Keratinocyte (primary cell): ENCODE data around the gene TAF4. TPM values are rescaled to one million over a fixed set of nuclear protein-coding genes. Genes with fewer than 3 reads are reported as not detected.

Experiments used
- DNase-seq: peaks from one replicate; pipeline ENCODE4 v3.0.0-alpha.2; 2011; ENCODE audit warnings: low read depth, missing footprints, low spot score
- FAIRE-seq: peaks from 2 replicates; lab custom pipeline; 2011; peaks lifted over from hg19 to GRCh38; lab: Jason Lieb, UNC
- H2AFZ ChIP-seq: 2 replicates; pipeline ENCODE4 v1.6.0; 2012; ENCODE audit warnings: low read length, control low read depth, inconsistent platforms; ENCODE audit not compliant: control insufficient read depth
- H3K27ac ChIP-seq: 2 replicates; pipeline ENCODE4 v1.5.1; 2011; ENCODE audit warnings: low read length; ENCODE audit not compliant: control insufficient read depth, insufficient read depth
- H3K27me3 ChIP-seq: 3 replicates; pipeline ENCODE4 v1.6.0; 2011; ENCODE audit warnings: low read length; ENCODE audit not compliant: control insufficient read depth, insufficient read depth; ENCODE audit errors: extremely low read depth
- H3K36me3 ChIP-seq, 2 experiments: 2 replicates in 1 of 2; 3 replicates in 1 of 2; pipeline ENCODE4 v1.5.1; 2011; ENCODE audit warnings: low read length in 2 of 2, mild to moderate bottlenecking in 1 of 2; ENCODE audit not compliant: control insufficient read depth in 2 of 2, insufficient read depth in 2 of 2; ENCODE audit errors: extremely low read depth in 1 of 2
- H3K4me1 ChIP-seq: 3 replicates; pipeline ENCODE4 v1.5.1; 2011; ENCODE audit warnings: low read length; ENCODE audit not compliant: control insufficient read depth, insufficient read depth; ENCODE audit errors: extremely low read depth
- H3K4me2 ChIP-seq: 3 replicates; pipeline ENCODE4 v1.6.0; 2011; ENCODE audit warnings: low read depth, low read length; ENCODE audit not compliant: control insufficient read depth, insufficient read depth; ENCODE audit errors: extremely low read depth
- H3K4me3 ChIP-seq, 3 experiments: fragments of 200-600 bp in 1 of 3; sonication (generic) in 1 of 3; 2 replicates in 2 of 3; 3 replicates in 1 of 3; pipeline ENCODE4 v1.5.1; 2011 to 2016; ENCODE audit warnings: low read length in 3 of 3, mild to moderate bottlenecking in 3 of 3, control low read depth in 2 of 3, inconsistent platforms in 1 of 3, low read depth in 1 of 3, mixed read lengths in 1 of 3, mixed run types in 1 of 3, moderate library complexity in 1 of 3; ENCODE audit not compliant: control insufficient read depth in 2 of 3, insufficient read depth in 2 of 3; ENCODE audit errors: extremely low read depth in 1 of 3
- H3K79me2 ChIP-seq: 2 replicates; pipeline ENCODE4 v1.6.0; 2012; ENCODE audit warnings: low read length; ENCODE audit not compliant: control insufficient read depth, insufficient read depth
- H3K9ac ChIP-seq: 3 replicates; pipeline ENCODE4 v1.6.0; 2011; ENCODE audit warnings: low read length; ENCODE audit not compliant: control insufficient read depth, insufficient read depth; ENCODE audit errors: extremely low read depth
- H3K9me1 ChIP-seq: 3 replicates; pipeline ENCODE4 v1.6.0; 2011; ENCODE audit warnings: low read length; ENCODE audit not compliant: control insufficient read depth, insufficient read depth; ENCODE audit errors: extremely low read depth
- H3K9me3 ChIP-seq: 2 replicates; pipeline ENCODE4 v1.5.1; 2012; ENCODE audit warnings: low read depth, low read length; ENCODE audit not compliant: control insufficient read depth
- H4K20me1 ChIP-seq: 3 replicates; pipeline ENCODE4 v1.6.0; 2011; ENCODE audit warnings: low read length; ENCODE audit not compliant: control insufficient read depth, insufficient read depth; ENCODE audit errors: extremely low read depth
- EZH2 ChIP-seq: IDR thresholded peaks from one replicate; pipeline ENCODE4 v1.6.1; 2012; ENCODE audit warnings: inconsistent platforms, mild to moderate bottlenecking, low read length, moderate library complexity
- dilution Hi-C: fragments of 300-500 bp; cut with MboI; formaldehyde crosslinking; loops from one replicate; pipeline ENCODE4 v1.7.0; 2020; ENCODE audit warnings: low sequenced_read_pairs; ENCODE audit not compliant: extremely low pct_ligation_motif_present
- polyA plus RNA-seq, 5 experiments: library from polyadenylated mRNA; depleted of rRNA in 3 of 5; stranded (reverse) in 3 of 5; stranded (forward) in 1 of 5; unstranded in 1 of 5; fragments of >200 nt; gene quantifications; 1 replicate in 1 of 5; 2 replicates in 3 of 5; 3 replicates in 1 of 5; pipeline versions ENCODE4 v1.2.1 to v1.2.3, GENCODE V29; 2011 to 2012; ENCODE audit warnings: missing spikeins in 2 of 5, low read depth in 1 of 5, low replicate concordance in 1 of 5
- TF ChIP-seq, protein P1 (sequence below), 3 experiments: IDR thresholded peaks in 1 of 3; conservative IDR thresholded peaks in 1 of 3; optimal IDR thresholded peaks in 1 of 3; 2 replicates in 2 of 3; 3 replicates in 1 of 3; pipeline versions ENCODE3 to v1.5.1; 2011; ENCODE audit warnings: low read length in 3 of 3, mild to moderate bottlenecking in 3 of 3, moderate library complexity in 2 of 3, control low read depth in 1 of 3, inconsistent platforms in 1 of 3; ENCODE audit not compliant: insufficient read depth in 2 of 3; ENCODE audit errors: extremely low read depth in 1 of 3

Gene TAF4
- polyA plus RNA-seq, 1 donor (not counting 4 experiments of a cell fraction or from before 2014, with no cell fraction given), result 3.3 TPM

DNA sequence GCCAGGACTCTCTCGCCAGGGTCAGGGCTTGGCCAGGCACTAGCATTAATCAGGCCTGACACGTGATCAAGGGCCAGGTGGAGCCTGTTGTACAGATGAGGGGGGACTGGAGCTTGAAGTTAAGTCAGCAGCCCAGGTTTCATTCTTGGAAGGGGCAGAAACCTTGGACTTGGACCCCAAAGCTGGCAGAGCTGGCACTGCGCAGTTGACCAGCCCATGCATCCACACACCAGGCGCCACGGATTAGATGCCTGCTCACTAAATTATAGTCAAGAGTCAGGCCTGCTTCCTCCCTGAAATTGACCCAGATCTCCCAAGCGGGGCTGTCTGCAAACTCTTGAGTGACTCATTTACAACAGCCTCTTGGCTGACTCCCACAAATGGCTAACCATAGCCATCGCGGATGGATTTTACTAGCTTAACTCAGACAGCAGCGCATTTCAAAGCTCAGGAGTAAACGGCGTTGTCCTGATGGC is 4.1 kb upstream of the TAF4 start:
- no peaks in the 10 kb centered on the region for H3K27me3 ChIP-seq
- no peak for DNase-seq
- dilution Hi-C loops, result no loop called here
- H3K4me2 ChIP-seq, result no peak overlapping the region
- H3K9me3 ChIP-seq, result no peaks in the 10 kb centered on the region
- H3K79me2 ChIP-seq, result no peaks in the 10 kb centered on the region
- H3K9ac ChIP-seq, result no peak overlapping the region
- H3K4me1 ChIP-seq, result peaks cover 8% of the 10 kb centered on the region
- no peak overlapping the region for H2AFZ ChIP-seq
- no peak overlapping the region for H3K4me3 ChIP-seq
- no peaks in the 10 kb centered on the region for H3K36me3 ChIP-seq
- no peak for FAIRE-seq
- H4K20me1 ChIP-seq, result no peaks in the 10 kb centered on the region
- H3K27ac ChIP-seq, result no peak overlapping the region
- no peaks in the 10 kb centered on the region for H3K9me1 ChIP-seq
- TF ChIP-seq, protein P1, sequence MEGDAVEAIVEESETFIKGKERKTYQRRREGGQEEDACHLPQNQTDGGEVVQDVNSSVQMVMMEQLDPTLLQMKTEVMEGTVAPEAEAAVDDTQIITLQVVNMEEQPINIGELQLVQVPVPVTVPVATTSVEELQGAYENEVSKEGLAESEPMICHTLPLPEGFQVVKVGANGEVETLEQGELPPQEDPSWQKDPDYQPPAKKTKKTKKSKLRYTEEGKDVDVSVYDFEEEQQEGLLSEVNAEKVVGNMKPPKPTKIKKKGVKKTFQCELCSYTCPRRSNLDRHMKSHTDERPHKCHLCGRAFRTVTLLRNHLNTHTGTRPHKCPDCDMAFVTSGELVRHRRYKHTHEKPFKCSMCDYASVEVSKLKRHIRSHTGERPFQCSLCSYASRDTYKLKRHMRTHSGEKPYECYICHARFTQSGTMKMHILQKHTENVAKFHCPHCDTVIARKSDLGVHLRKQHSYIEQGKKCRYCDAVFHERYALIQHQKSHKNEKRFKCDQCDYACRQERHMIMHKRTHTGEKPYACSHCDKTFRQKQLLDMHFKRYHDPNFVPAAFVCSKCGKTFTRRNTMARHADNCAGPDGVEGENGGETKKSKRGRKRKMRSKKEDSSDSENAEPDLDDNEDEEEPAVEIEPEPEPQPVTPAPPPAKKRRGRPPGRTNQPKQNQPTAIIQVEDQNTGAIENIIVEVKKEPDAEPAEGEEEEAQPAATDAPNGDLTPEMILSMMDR (optimal IDR thresholded peaks at IDR 0.05 in 1 of 3, IDR thresholded peaks at IDR 0.05 in 1 of 3, conservative IDR thresholded peaks at IDR 0.05 in 1 of 3; ENCODE audit: extremely low read depth in 1 of 3, insufficient read depth in 2 of 3, low read length in 3 of 3), result no peak
- no peak for TF ChIP-seq EZH2

DNA sequence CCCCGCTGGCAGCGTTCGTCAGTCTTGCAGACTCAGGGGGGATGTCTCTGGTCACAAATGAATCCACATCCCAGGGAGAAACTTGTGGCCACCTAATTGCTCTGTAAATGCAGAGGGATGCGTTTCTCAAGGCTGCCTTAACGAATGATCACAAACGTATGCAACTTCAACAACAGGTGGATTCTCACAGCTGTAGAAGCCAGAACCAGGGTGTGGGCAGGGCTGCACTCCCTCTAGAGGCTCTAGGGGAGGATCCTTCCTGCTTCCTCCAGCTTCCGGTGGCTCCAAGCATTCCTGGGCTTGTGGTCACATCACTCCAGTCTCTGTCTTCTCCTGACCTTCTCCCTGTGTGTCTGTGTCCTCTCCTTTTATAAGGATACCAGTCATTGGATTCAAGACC is 3.3 kb upstream of the TAF4 start:
- Histone ChIP-seq H3K27me3 (no peaks in the 10 kb centered on the region), H3K79me2 (peaks cover 3% of the 10 kb centered on the region), H3K4me3 (no peak overlapping the region), H3K9me3 (no peaks in the 10 kb centered on the region), H3K9ac (no peak overlapping the region), H2AFZ (no peak overlapping the region), H3K36me3 (no peaks in the 10 kb centered on the region), H3K9me1 (no peaks in the 10 kb centered on the region), H4K20me1 (no peaks in the 10 kb centered on the region), H3K4me1 (peaks cover 10% of the 10 kb centered on the region), H3K27ac (no peak overlapping the region), H3K4me2 (no peak overlapping the region)
- dilution Hi-C loops, result no loop called here
- FAIRE-seq (no peak), DNase-seq (no peak)
- TF ChIP-seq, protein P1 (optimal IDR thresholded peaks at IDR 0.05 in 1 of 3, IDR thresholded peaks at IDR 0.05 in 1 of 3, conservative IDR thresholded peaks at IDR 0.05 in 1 of 3; ENCODE audit: extremely low read depth in 1 of 3, insufficient read depth in 2 of 3, low read length in 3 of 3), result no peak
- TF ChIP-seq EZH2, result no peak
